Neuronal stem cell (in vitro differentiated cells): Measurements from ENCODE around the gene SND1.

Experiments
- DNase-seq: peaks from one replicate; pipeline ENCODE4 v3.0.0-alpha.2; 2013; ENCODE audit warnings: low spot score
- H2AFZ ChIP-seq: one replicate; pipeline ENCODE4 v1.6.1; 2013; ENCODE audit warnings: mild to moderate bottlenecking, low read length, inconsistent platforms
- H2AK5ac ChIP-seq: 2 replicates; pipeline ENCODE4 v1.6.1; 2013; ENCODE audit warnings: low read depth, mild to moderate bottlenecking, inconsistent platforms, low read length, moderate library complexity, mixed read lengths
- H2BK120ac ChIP-seq: 2 replicates; pipeline ENCODE4 v1.6.1; 2013; ENCODE audit warnings: low read depth, mild to moderate bottlenecking, inconsistent platforms, low read length, moderate library complexity, mixed read lengths
- H2BK12ac ChIP-seq: one replicate; pipeline ENCODE4 v1.6.1; 2013; ENCODE audit warnings: low read length, inconsistent platforms
- H2BK15ac ChIP-seq: 2 replicates; pipeline ENCODE4 v1.6.1; 2013; ENCODE audit warnings: mild to moderate bottlenecking, low read length, inconsistent platforms, mixed read lengths
- H2BK5ac ChIP-seq: one replicate; pipeline ENCODE4 v1.6.1; 2013; ENCODE audit warnings: inconsistent platforms, mild to moderate bottlenecking, low read length, moderate library complexity
- H3K14ac ChIP-seq: one replicate; pipeline ENCODE4 v1.6.1; 2013; ENCODE audit warnings: low read length, inconsistent platforms
- H3K18ac ChIP-seq: 2 replicates; pipeline ENCODE4 v1.6.1; 2013; ENCODE audit warnings: low read length, inconsistent platforms
- H3K23ac ChIP-seq: 2 replicates; pipeline ENCODE4 v1.6.1; 2013; ENCODE audit warnings: low read depth, mild to moderate bottlenecking, mixed read lengths, low read length, inconsistent platforms; ENCODE audit not compliant: poor library complexity
- H3K27ac ChIP-seq: replicated peaks from 3 replicates; pipeline ENCODE4 v1.5.1; 2013; ENCODE audit warnings: low read length, inconsistent platforms
- H3K27me3 ChIP-seq, 3 experiments: 2 replicates each; pipeline ENCODE4 v1.6.1; 2013; ENCODE audit warnings: low read length in 3 of 3, mild to moderate bottlenecking in 2 of 3, inconsistent platforms in 1 of 3, low read depth in 1 of 3, mixed read lengths in 1 of 3, moderate library complexity in 1 of 3; ENCODE audit not compliant: control insufficient read depth in 3 of 3, insufficient read depth in 3 of 3
- H3K36me3 ChIP-seq, 2 donors: replicated peaks in 1 of 2; 2 replicates each; pipeline ENCODE4 v1.6.1; 2013; ENCODE audit warnings: low read length in 2 of 2; ENCODE audit not compliant: control insufficient read depth in 2 of 2, insufficient read depth in 2 of 2
- H3K4ac ChIP-seq: 2 replicates; pipeline ENCODE4 v1.6.1; 2013; ENCODE audit warnings: inconsistent platforms, mild to moderate bottlenecking, low read length, moderate library complexity
- H3K4me1 ChIP-seq, 2 donors: 1 replicate in 1 of 2; 2 replicates in 1 of 2; pipeline ENCODE4 v1.6.1; 2013; ENCODE audit warnings: low read length in 2 of 2, low read depth in 1 of 2; ENCODE audit not compliant: control insufficient read depth in 2 of 2, insufficient read depth in 1 of 2
- H3K4me2 ChIP-seq: one replicate; pipeline ENCODE4 v1.6.1; 2013; ENCODE audit warnings: mild to moderate bottlenecking, low read length, inconsistent platforms; ENCODE audit not compliant: insufficient read depth, poor library complexity, severe bottlenecking
- H3K4me3 ChIP-seq, 2 donors: 2 replicates each; pipeline ENCODE4 v1.5.1; 2013; ENCODE audit warnings: low read length in 2 of 2, mild to moderate bottlenecking in 2 of 2, inconsistent platforms in 1 of 2, moderate library complexity in 1 of 2
- H3K79me1 ChIP-seq: one replicate; pipeline ENCODE4 v1.6.1; 2013; ENCODE audit warnings: low read depth, mild to moderate bottlenecking, inconsistent platforms, low read length, moderate library complexity
- H3K9ac ChIP-seq: one replicate; pipeline ENCODE4 v1.6.1; 2013; ENCODE audit warnings: mild to moderate bottlenecking, low read depth, low read length, inconsistent platforms; ENCODE audit not compliant: poor library complexity
- H3K9me3 ChIP-seq, 2 donors: replicated peaks in 1 of 2; 2 replicates each; pipeline versions ENCODE3 to v1.6.1; 2013; ENCODE audit warnings: low read length in 2 of 2, mild to moderate bottlenecking in 2 of 2, inconsistent platforms in 1 of 2, low read depth in 1 of 2, mixed read lengths in 1 of 2, moderate library complexity in 1 of 2; ENCODE audit not compliant: control insufficient read depth in 2 of 2, insufficient read depth in 1 of 2
- H4K8ac ChIP-seq: one replicate; pipeline ENCODE4 v1.6.1; 2013; ENCODE audit warnings: low read depth, mild to moderate bottlenecking, inconsistent platforms, low read length, moderate library complexity
- H4K91ac ChIP-seq: one replicate; pipeline ENCODE4 v1.6.1; 2013; ENCODE audit warnings: low read length, low read depth, mild to moderate bottlenecking, inconsistent platforms; ENCODE audit not compliant: poor library complexity
- WGBS, 2 donors: extraction: QIAGEN DNeasy Blood & Tissue Kit; methylation state at CpG; one replicate each; pipeline ENCODE4 v1.1.7; 2013; ENCODE audit warnings: missing lambda C conversion rate in 2 of 2, mixed read lengths in 1 of 2; ENCODE audit not compliant: insufficient read length in 2 of 2, insufficient replicate concordance in 1 of 2; ENCODE audit errors: extremely low coverage in 2 of 2; 5-methylcytosine and 5-hydroxymethylcytosine counted together

SND1 gene

GRCh38 chr7:127758845-127759244 is 106.9 kb downstream of the SND1 start:
- no CpG with 5 or more reads among the region's 6 CpGs for WGBS, 2 donors

GRCh38 chr7:127759945-127760421 is 108.0 kb downstream of the SND1 start:
- H2BK12ac ChIP-seq: no peak overlapping the region
- H4K91ac ChIP-seq: no peak overlapping the region
- no peak overlapping the region for H3K4me2 ChIP-seq
- no peak overlapping the region for H3K14ac ChIP-seq
- H3K18ac ChIP-seq: no peak overlapping the region
- H2BK5ac ChIP-seq: no peak overlapping the region
- no peak overlapping the region for H3K27ac ChIP-seq
- H3K9me3 ChIP-seq: no peaks in the 10 kb centered on the region
- H2AK5ac ChIP-seq: no peak overlapping the region
- DNase-seq: no peak
- H2BK120ac ChIP-seq: no peak overlapping the region
- H3K9ac ChIP-seq: no peak overlapping the region
- H4K8ac ChIP-seq: no peak overlapping the region
- no peak overlapping the region for H3K4me3 ChIP-seq
- WGBS, 2 donors: no CpG with 5 or more reads among the region's 5 CpGs
- H3K27me3 ChIP-seq: no peaks in the 10 kb centered on the region
- H2AFZ ChIP-seq: no peak overlapping the region
- no peaks in the 10 kb centered on the region for H3K36me3 ChIP-seq
- H2BK15ac ChIP-seq: no peak overlapping the region
- H3K79me1 ChIP-seq: no peaks in the 10 kb centered on the region
- peaks cover 0 to 9% of the 10 kb centered on the region in 2 donors for H3K4me1 ChIP-seq
- H3K23ac ChIP-seq: no peak overlapping the region
- no peak overlapping the region for H3K4ac ChIP-seq

More at GRCh38 chr7:127758845-127759244, 106.9 kb downstream of the SND1 start:
- Histone ChIP-seq H3K27ac (no peak overlapping the region), H3K14ac (no peak overlapping the region), H3K4me2 (no peak overlapping the region), H4K91ac (no peak overlapping the region), H2BK120ac (no peak overlapping the region), H3K9me3 (no peaks in the 10 kb centered on the region), H2AK5ac (no peak overlapping the region), H3K23ac (no peak overlapping the region), H3K4ac (no peak overlapping the region), H3K9ac (no peak overlapping the region), H3K36me3 (no peaks in the 10 kb centered on the region), H3K18ac (no peak overlapping the region), H3K4me3 (no peak overlapping the region), H2BK5ac (no peak overlapping the region), H3K4me1 (peaks cover 0 to 4% of the 10 kb centered on the region in 2 donors), H2AFZ (no peak overlapping the region), H2BK12ac (no peak overlapping the region), H4K8ac (no peak overlapping the region), H3K27me3 (no peaks in the 10 kb centered on the region), H3K79me1 (no peaks in the 10 kb centered on the region), H2BK15ac (no peak overlapping the region)
- no peak for DNase-seq

DNA sequence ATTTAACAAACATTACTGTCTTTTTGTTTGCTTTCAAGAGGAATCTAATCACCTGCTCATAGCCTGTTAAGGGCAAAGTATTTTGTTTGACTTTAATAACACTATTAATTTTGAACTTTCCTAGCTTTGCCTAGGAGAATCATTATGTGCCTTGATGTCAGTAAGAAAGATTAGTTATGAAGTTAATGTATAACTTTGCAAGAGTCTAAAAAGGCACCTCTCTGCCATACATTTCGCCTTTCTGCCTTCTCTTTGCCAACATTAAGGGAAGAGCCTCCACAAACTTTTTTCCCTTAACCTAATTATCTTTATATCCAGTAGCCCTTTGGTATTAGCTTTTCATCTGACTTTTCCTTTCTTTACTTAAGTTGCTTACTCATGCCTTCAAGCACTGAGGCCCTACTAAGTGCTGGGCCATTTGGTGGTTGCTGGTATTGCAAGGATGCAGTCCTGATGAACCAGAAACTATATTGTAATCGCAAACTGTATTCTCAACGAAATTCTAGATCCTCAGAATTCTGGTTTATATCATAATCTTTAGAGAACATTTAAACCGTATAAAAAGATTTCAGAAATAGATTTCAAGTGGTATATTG is 108.5 kb downstream of the SND1 start:
- Histone ChIP-seq H3K4me2 (no peak overlapping the region), H3K4me3 (no peak overlapping the region), H3K9me3 (no peaks in the 10 kb centered on the region), H2BK120ac (no peak overlapping the region), H3K4me1 (peaks cover 0 to 6% of the 10 kb centered on the region in 2 donors), H3K27ac (no peak overlapping the region), H3K79me1 (no peaks in the 10 kb centered on the region), H3K9ac (no peak overlapping the region), H2BK15ac (no peak overlapping the region), H3K27me3 (no peaks in the 10 kb centered on the region), H3K23ac (no peak overlapping the region), H4K91ac (no peak overlapping the region), H3K14ac (no peak overlapping the region), H2BK12ac (no peak overlapping the region), H2AK5ac (no peak overlapping the region), H4K8ac (no peak overlapping the region), H3K4ac (no peak overlapping the region), H3K36me3 (no peaks in the 10 kb centered on the region), H2AFZ (no peak overlapping the region), H3K18ac (no peak overlapping the region), H2BK5ac (no peak overlapping the region)
- no CpG with 5 or more reads among the region's 4 CpGs for WGBS, 2 donors
- no peak for DNase-seq

GRCh38 chr7:127761196-127761595 is 109.2 kb downstream of the SND1 start:
- no peak overlapping the region for H2AFZ ChIP-seq
- no peak overlapping the region for H3K14ac ChIP-seq
- H3K4me2 ChIP-seq: no peak overlapping the region
- H3K9ac ChIP-seq: no peak overlapping the region
- no peak for DNase-seq
- no peak overlapping the region for H2BK5ac ChIP-seq
- no peak overlapping the region for H4K91ac ChIP-seq
- H3K4me3 ChIP-seq: no peak overlapping the region
- no peaks in the 10 kb centered on the region for H3K27me3 ChIP-seq
- H3K4ac ChIP-seq: no peak overlapping the region
- peaks cover 0 to 5% of the 10 kb centered on the region in 2 donors for H3K4me1 ChIP-seq
- no peak overlapping the region for H4K8ac ChIP-seq
- H3K23ac ChIP-seq: no peak overlapping the region
- no peak overlapping the region for H2BK120ac ChIP-seq
- H3K9me3 ChIP-seq: no peaks in the 10 kb centered on the region
- H3K36me3 ChIP-seq: no peaks in the 10 kb centered on the region
- no peak overlapping the region for H3K18ac ChIP-seq
- H3K79me1 ChIP-seq: no peaks in the 10 kb centered on the region
- H2BK15ac ChIP-seq: no peak overlapping the region
- no peak overlapping the region for H3K27ac ChIP-seq
- no peak overlapping the region for H2AK5ac ChIP-seq
- no CpG with 5 or more reads among the region's 2 CpGs for WGBS, 2 donors
- no peak overlapping the region for H2BK12ac ChIP-seq
